H9 (cell line): ENCODE data around the gene KMT5B. TPM values are rescaled to one million over a fixed set of nuclear protein-coding genes. Genes with fewer than 3 reads are reported as not detected.

ENCODE experiments used
- DNase-seq: peaks from one replicate; pipeline ENCODE4 v3.0.0-alpha.2; 2017
- H2AFZ ChIP-seq: one replicate; pipeline ENCODE4 v1.6.1; 2013; ENCODE audit warnings: mild to moderate bottlenecking, low read length, control low read depth, moderate library complexity
- H2AK5ac ChIP-seq: 2 replicates; pipeline ENCODE4 v1.6.1; 2013; ENCODE audit warnings: low read length, control low read depth, mixed read lengths; ENCODE audit not compliant: insufficient read length
- H2BK120ac ChIP-seq: one replicate; pipeline ENCODE4 v1.6.1; 2013; ENCODE audit warnings: low read depth, mild to moderate bottlenecking, low read length, control low read depth, inconsistent platforms; ENCODE audit not compliant: poor library complexity, severe bottlenecking
- H2BK12ac ChIP-seq: 2 replicates; pipeline ENCODE4 v1.6.1; 2013; ENCODE audit warnings: low read length, control low read depth, mixed read lengths, low read depth; ENCODE audit not compliant: insufficient read length
- H2BK15ac ChIP-seq: 2 replicates; pipeline ENCODE4 v1.6.1; 2013; ENCODE audit warnings: low read depth, low read length, control low read depth
- H2BK20ac ChIP-seq: one replicate; pipeline ENCODE4 v1.6.1; 2013; ENCODE audit warnings: low read depth, mild to moderate bottlenecking, low read length, control low read depth, inconsistent platforms; ENCODE audit not compliant: poor library complexity, severe bottlenecking
- H2BK5ac ChIP-seq: 2 replicates; pipeline ENCODE4 v1.6.1; 2013; ENCODE audit warnings: low read length, control low read depth, mixed read lengths; ENCODE audit not compliant: insufficient read length
- H3K14ac ChIP-seq: 2 replicates; pipeline ENCODE4 v1.6.1; 2013; ENCODE audit warnings: low read length, control low read depth; ENCODE audit not compliant: insufficient read depth
- H3K18ac ChIP-seq: 2 replicates; pipeline ENCODE4 v1.6.1; 2013; ENCODE audit warnings: low read depth, mild to moderate bottlenecking, mixed read lengths, low read length, control low read depth; ENCODE audit not compliant: insufficient read length
- H3K23ac ChIP-seq: 2 replicates; pipeline ENCODE4 v1.6.1; 2013; ENCODE audit warnings: low read length, control low read depth, mixed read lengths, low read depth; ENCODE audit not compliant: insufficient read length
- H3K23me2 ChIP-seq: 2 replicates; pipeline ENCODE4 v1.6.1; 2013; ENCODE audit warnings: low read depth, mild to moderate bottlenecking, mixed read lengths, low read length, control low read depth; ENCODE audit not compliant: insufficient read length, poor library complexity, severe bottlenecking
- H3K27ac ChIP-seq: 2 replicates; pipeline ENCODE4 v1.5.1; 2013; ENCODE audit warnings: low read length, control low read depth, mixed read lengths, low read depth; ENCODE audit not compliant: insufficient read length
- H3K27me3 ChIP-seq: 2 replicates; pipeline ENCODE4 v1.6.1; 2013; ENCODE audit warnings: low read length, control low read depth, inconsistent platforms; ENCODE audit not compliant: insufficient read depth
- H3K4ac ChIP-seq: 2 replicates; pipeline ENCODE4 v1.6.1; 2013; ENCODE audit warnings: low read depth, mild to moderate bottlenecking, control low read depth, inconsistent platforms, low read length, moderate library complexity
- H3K4me1 ChIP-seq: 2 replicates; pipeline ENCODE4 v1.6.1; 2013; ENCODE audit warnings: low read length, control low read depth, inconsistent platforms; ENCODE audit not compliant: insufficient read depth
- H3K4me2 ChIP-seq: 2 replicates; pipeline ENCODE4 v1.6.1; 2013; ENCODE audit warnings: low read length, control low read depth, mixed read lengths; ENCODE audit not compliant: insufficient read length, insufficient read depth
- H3K56ac ChIP-seq: 2 replicates; pipeline ENCODE4 v1.6.1; 2013; ENCODE audit warnings: low read depth, mild to moderate bottlenecking, mixed read lengths, low read length, control low read depth; ENCODE audit not compliant: insufficient read length
- H3K79me1 ChIP-seq: 2 replicates; pipeline ENCODE4 v1.6.1; 2013; ENCODE audit warnings: low read depth, mild to moderate bottlenecking, moderate library complexity, low read length, control low read depth, inconsistent platforms; ENCODE audit not compliant: insufficient read depth, poor library complexity, severe bottlenecking
- H3K79me2 ChIP-seq: 2 replicates; pipeline ENCODE4 v1.6.1; 2013; ENCODE audit warnings: low read length, control low read depth, inconsistent platforms; ENCODE audit not compliant: insufficient read depth
- H3K9ac ChIP-seq: 2 replicates; pipeline ENCODE4 v1.6.1; 2013; ENCODE audit warnings: low read length, control low read depth, mixed read lengths; ENCODE audit not compliant: insufficient read length; ENCODE audit errors: extremely low read depth
- H3K9me3 ChIP-seq: one replicate; pipeline ENCODE4 v1.6.1; 2013; ENCODE audit warnings: low read depth, low read length, inconsistent platforms; ENCODE audit not compliant: control insufficient read depth
- H3T11ph ChIP-seq: one replicate; pipeline ENCODE4 v1.6.1; 2013; ENCODE audit warnings: mild to moderate bottlenecking, low read length, control low read depth, inconsistent platforms
- H4K20me1 ChIP-seq: one replicate; pipeline ENCODE4 v1.6.1; 2013; ENCODE audit not compliant: control insufficient read depth, insufficient read length, insufficient read depth
- H4K5ac ChIP-seq: 2 replicates; pipeline ENCODE4 v1.6.1; 2013; ENCODE audit warnings: low read depth, mild to moderate bottlenecking, mixed read lengths, low read length, control low read depth; ENCODE audit not compliant: insufficient read length
- H4K8ac ChIP-seq: replicated peaks from 2 replicates; pipeline ENCODE4 v1.6.1; 2013; ENCODE audit warnings: low read length, control low read depth, mixed read lengths, low read depth; ENCODE audit not compliant: insufficient read length
- H4K91ac ChIP-seq: 2 replicates; pipeline ENCODE4 v1.6.1; 2013; ENCODE audit warnings: low read depth, mild to moderate bottlenecking, moderate library complexity, mixed read lengths, low read length, control low read depth; ENCODE audit not compliant: insufficient read length
- H3K27ac Mint-ChIP-seq, 3 experiments: 2 replicates in 2 of 3; 3 replicates in 1 of 3; pipeline ENCODE4 v1.8.0; 2020 to 2021; ENCODE audit warnings: mixed read lengths in 3 of 3, mild to moderate bottlenecking in 1 of 3, moderate library complexity in 1 of 3
- H3K27me3 Mint-ChIP-seq: 2 replicates; pipeline ENCODE4 v1.8.0; 2021; ENCODE audit warnings: low read depth, mild to moderate bottlenecking, moderate library complexity, mixed read lengths
- H3K36me3 Mint-ChIP-seq, 3 experiments: 2 replicates in 2 of 3; 3 replicates in 1 of 3; pipeline ENCODE4 v1.8.0; 2020 to 2021; ENCODE audit warnings: low read depth in 3 of 3, mixed read lengths in 3 of 3; ENCODE audit not compliant: insufficient read depth in 1 of 3
- H3K4me1 Mint-ChIP-seq, 2 experiments: 2 replicates each; pipeline ENCODE4 v1.8.0; 2020; ENCODE audit warnings: mixed read lengths in 2 of 2
- H3K4me3 Mint-ChIP-seq, 2 experiments: 2 replicates in 1 of 2; 3 replicates in 1 of 2; pipeline ENCODE4 v1.8.0; 2020 to 2021; ENCODE audit warnings: mild to moderate bottlenecking in 2 of 2, mixed read lengths in 2 of 2, moderate library complexity in 1 of 2
- H3K9me3 Mint-ChIP-seq, 2 experiments: 2 replicates in 1 of 2; 3 replicates in 1 of 2; pipeline ENCODE4 v1.8.0; 2020; ENCODE audit warnings: mild to moderate bottlenecking in 2 of 2, mixed read lengths in 2 of 2, moderate library complexity in 1 of 2
- WGBS: extraction: QIAGEN DNeasy Blood & Tissue Kit; methylation state at CpG from one replicate; pipeline ENCODE4 v1.1.7; 2013; ENCODE audit warnings: missing lambda C conversion rate, low lambda C conversion rate, mixed read lengths; ENCODE audit not compliant: insufficient read length; ENCODE audit errors: extremely low coverage; 5-methylcytosine and 5-hydroxymethylcytosine counted together
- total RNA-seq: library from RNA; stranded (reverse); gene quantifications from 2 replicates; pipeline ENCODE4 v1.2.1, GENCODE V29; 2021
- TF ChIP-seq, protein P1 (sequence below): fragments of 200-600 bp; sonication (generic); conservative IDR thresholded peaks from 3 replicates; pipeline ENCODE4 v1.8.0; 2021; ENCODE audit warnings: antibody characterized with exemption, mild to moderate bottlenecking

Gene KMT5B
- total RNA-seq, 1 experiment from 2014 or later = 61.6 TPM

DNA sequence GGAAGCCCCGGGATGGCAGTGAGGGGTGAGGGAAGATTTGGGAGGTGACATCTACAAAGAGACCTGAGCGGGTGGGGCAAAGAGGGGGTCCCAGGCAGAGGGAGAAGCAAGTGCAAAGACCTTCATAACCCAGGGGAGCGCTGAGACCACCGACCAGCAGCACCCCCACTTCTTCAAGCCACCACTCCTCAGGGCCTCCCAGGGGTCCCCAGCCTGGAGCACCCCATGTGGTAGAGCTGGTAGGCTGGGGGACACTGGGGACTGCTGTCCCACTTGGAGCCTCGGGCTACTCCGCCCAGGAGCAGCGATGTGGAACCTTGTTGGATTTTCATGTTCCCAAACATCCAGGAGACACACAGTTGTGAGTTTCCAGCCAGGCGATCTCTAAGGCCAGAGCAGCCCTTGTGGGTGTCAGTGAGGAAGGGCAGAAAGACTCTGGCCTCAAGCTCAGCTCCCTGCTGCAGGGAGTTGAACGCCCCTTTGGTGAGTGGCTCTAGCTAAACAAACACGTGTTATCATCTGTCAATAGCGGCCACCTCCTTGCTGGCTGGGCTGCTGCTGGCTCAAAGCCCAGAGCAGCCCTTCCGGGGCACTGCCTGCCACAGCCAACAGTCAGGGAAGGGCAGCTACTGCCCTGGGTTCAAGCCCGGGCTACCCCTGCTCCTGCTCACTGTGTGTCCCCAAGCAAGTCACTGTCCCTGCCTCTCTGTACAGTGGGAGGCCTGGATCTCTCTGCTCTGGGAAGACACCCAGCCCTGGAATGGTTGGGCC lies 66.2 kb downstream of the KMT5B start:
- DNase-seq = no peak

More for the DNA sequence above, 66.2 kb downstream of the KMT5B start:
- H3K4me1 Mint-ChIP-seq = peaks cover 0 to 6% of the 10 kb centered on the region in 2 experiments; a peak in 1 of 4 replicates
- no peaks in the 10 kb centered on the region for H4K20me1 ChIP-seq
- no peak overlapping the region for H2AFZ ChIP-seq
- no peak overlapping the region for H2AK5ac ChIP-seq
- TF ChIP-seq, protein P1, sequence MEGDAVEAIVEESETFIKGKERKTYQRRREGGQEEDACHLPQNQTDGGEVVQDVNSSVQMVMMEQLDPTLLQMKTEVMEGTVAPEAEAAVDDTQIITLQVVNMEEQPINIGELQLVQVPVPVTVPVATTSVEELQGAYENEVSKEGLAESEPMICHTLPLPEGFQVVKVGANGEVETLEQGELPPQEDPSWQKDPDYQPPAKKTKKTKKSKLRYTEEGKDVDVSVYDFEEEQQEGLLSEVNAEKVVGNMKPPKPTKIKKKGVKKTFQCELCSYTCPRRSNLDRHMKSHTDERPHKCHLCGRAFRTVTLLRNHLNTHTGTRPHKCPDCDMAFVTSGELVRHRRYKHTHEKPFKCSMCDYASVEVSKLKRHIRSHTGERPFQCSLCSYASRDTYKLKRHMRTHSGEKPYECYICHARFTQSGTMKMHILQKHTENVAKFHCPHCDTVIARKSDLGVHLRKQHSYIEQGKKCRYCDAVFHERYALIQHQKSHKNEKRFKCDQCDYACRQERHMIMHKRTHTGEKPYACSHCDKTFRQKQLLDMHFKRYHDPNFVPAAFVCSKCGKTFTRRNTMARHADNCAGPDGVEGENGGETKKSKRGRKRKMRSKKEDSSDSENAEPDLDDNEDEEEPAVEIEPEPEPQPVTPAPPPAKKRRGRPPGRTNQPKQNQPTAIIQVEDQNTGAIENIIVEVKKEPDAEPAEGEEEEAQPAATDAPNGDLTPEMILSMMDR = no peak
- H3K27me3 Mint-ChIP-seq = no peaks in the 10 kb centered on the region
- H3K56ac ChIP-seq = no peak overlapping the region
- no peak overlapping the region for H3K23ac ChIP-seq
- H2BK15ac ChIP-seq = no peak overlapping the region; the same call in 1 of the 2 replicates
- no peak overlapping the region for H3K4ac ChIP-seq
- no peaks in the 10 kb centered on the region for H3K79me2 ChIP-seq
- H3K4me2 ChIP-seq = no peak overlapping the region
- H3K36me3 Mint-ChIP-seq = no peaks in the 10 kb centered on the region
- H3K9me3 Mint-ChIP-seq = no peaks in the 10 kb centered on the region
- no peak overlapping the region for H3K9ac ChIP-seq
- H4K91ac ChIP-seq = no peak overlapping the region
- no peak overlapping the region for H2BK12ac ChIP-seq
- H3K27ac ChIP-seq = no peak overlapping the region
- no peak overlapping the region for H2BK5ac ChIP-seq
- no peak overlapping the region for H3K14ac ChIP-seq
- no peaks in the 10 kb centered on the region for H3K9me3 ChIP-seq
- H4K5ac ChIP-seq = no peak overlapping the region
- no peaks in the 10 kb centered on the region for H3K23me2 ChIP-seq
- H2BK20ac ChIP-seq = no peak overlapping the region
- H3K4me1 ChIP-seq = no peaks in the 10 kb centered on the region
- no peak overlapping the region for H4K8ac ChIP-seq
- no peak overlapping the region for H3T11ph ChIP-seq
- H3K79me1 ChIP-seq = no peaks in the 10 kb centered on the region
- H2BK120ac ChIP-seq = no peak overlapping the region
- no CpG with 5 or more reads among the region's 13 CpGs for WGBS
- H3K18ac ChIP-seq = no peak overlapping the region
- no peaks in the 10 kb centered on the region for H3K27me3 ChIP-seq
- H3K27ac Mint-ChIP-seq = no peak overlapping the region
- H3K4me3 Mint-ChIP-seq = no peak overlapping the region
